GM12878 (cell line): Measurements from ENCODE around the gene OSBPL3. TPM values are rescaled to one million over a fixed set of nuclear protein-coding genes. Genes with fewer than 3 reads are reported as not detected.

Experiments
- ATAC-seq: fragments of 200-7000 bp; cut with Tn5 transposase; 3 replicates; pipeline ENCODE4 v1.9.1; 2020; ENCODE audit warnings: mild to moderate bottlenecking, moderate library complexity
- BruUV-seq: library from RNA; stranded (reverse); fragments of 400-500 nt; replicated peaks from 2 replicates; lab custom pipeline; 2021; lab: Mats Ljungman, UMichigan
- CTCF ChIA-PET: fragments of 300-600 bp; sonication (Branson Sonifier 250); formaldehyde crosslinking; extraction: SDS; loops from one replicate; lab custom pipeline; 2021; ENCODE audit warnings: inconsistent platforms; lab: Yijun Ruan, JAX
- POLR2A ChIA-PET: fragments of 350-600 bp; formaldehyde crosslinking; extraction: SDS; loops from one replicate; lab custom pipeline; 2021; ENCODE audit warnings: inconsistent platforms; lab: Charles Lee
- RAD21 ChIA-PET: fragments of 300-600 bp; sonication (Branson Sonifier 250); formaldehyde crosslinking; loops from one replicate; lab custom pipeline; 2023; ENCODE audit warnings: antibody characterized with exemption; ENCODE audit not compliant: unreplicated experiment; lab: Charles Lee
- SMC1A ChIA-PET: fragments of 300-600 bp; sonication (Branson Sonifier 250); formaldehyde crosslinking; loops from one replicate; lab custom pipeline; 2023; ENCODE audit not compliant: unreplicated experiment, uncharacterized antibody; lab: Charles Lee
- DNase-seq: peaks from one replicate; pipeline ENCODE4 v3.0.0-alpha.2; 2011; ENCODE audit warnings: low read depth, low spot score
- FAIRE-seq: peaks from 3 replicates; lab custom pipeline; 2011; peaks lifted over from hg19 to GRCh38; lab: Jason Lieb, UNC
- H2AFZ ChIP-seq: 2 replicates; pipeline ENCODE4 v1.6.0; 2011; ENCODE audit warnings: low read depth, low read length, control low read depth; ENCODE audit not compliant: control insufficient read depth
- H3K27ac ChIP-seq: 2 replicates; pipeline ENCODE4 v1.5.1; 2011; ENCODE audit warnings: control low read depth; ENCODE audit not compliant: control insufficient read depth, insufficient read depth
- H3K27me3 ChIP-seq, 2 experiments: replicated peaks in 1 of 2; 2 replicates each; pipeline versions ENCODE4 v1.6.0 to v1.6.1; 2011; ENCODE audit warnings: low read length in 1 of 2; ENCODE audit not compliant: control insufficient read depth in 2 of 2, insufficient read depth in 2 of 2
- H3K36me3 ChIP-seq, 2 experiments: 2 replicates each; pipeline ENCODE4 v1.5.1; 2011; ENCODE audit warnings: low read length in 1 of 2; ENCODE audit not compliant: control insufficient read depth in 2 of 2, insufficient read depth in 2 of 2
- H3K4me1 ChIP-seq: 2 replicates; pipeline ENCODE4 v1.6.1; 2011; ENCODE audit warnings: mild to moderate bottlenecking, low read length, moderate library complexity, mixed read lengths; ENCODE audit not compliant: control insufficient read depth, insufficient read depth
- H3K4me2 ChIP-seq: 2 replicates; pipeline ENCODE4 v1.6.0; 2011; ENCODE audit warnings: control low read depth; ENCODE audit not compliant: control insufficient read depth, insufficient read depth
- H3K4me3 ChIP-seq: fragments of 200-600 bp; sonication (generic); 2 replicates; pipeline ENCODE4 v1.5.1; 2016
- H3K79me2 ChIP-seq: 2 replicates; pipeline ENCODE4 v1.6.0; 2011; ENCODE audit warnings: low read length; ENCODE audit not compliant: control insufficient read depth, insufficient read depth
- H3K9ac ChIP-seq: 2 replicates; pipeline ENCODE4 v1.8.0; 2011; ENCODE audit warnings: low read length, control low read depth, mixed read lengths; ENCODE audit not compliant: control insufficient read depth, insufficient read depth
- H3K9me3 ChIP-seq: replicated peaks from 3 replicates; pipeline ENCODE4 v1.5.1; 2011; ENCODE audit warnings: mild to moderate bottlenecking, low read length; ENCODE audit not compliant: control insufficient read depth, insufficient read depth
- H4K20me1 ChIP-seq: 2 replicates; pipeline ENCODE4 v1.6.0; 2011; ENCODE audit not compliant: control insufficient read depth, insufficient read depth
- CHD2 ChIP-seq: IDR thresholded peaks from 2 replicates; pipeline ENCODE4 v1.6.1; 2011; ENCODE audit warnings: low read depth, low read length, improper control_type of control experiment, borderline replicate concordance
- NFYA ChIP-seq: IDR thresholded peaks from 2 replicates; pipeline ENCODE4 v1.6.1; 2011; ENCODE audit warnings: low read depth, mild to moderate bottlenecking, low read length, improper control_type of control experiment, borderline replicate concordance
- WGBS: methylation state at CpG from one replicate; pipeline ENCODE4 v1.1.6; 2016; ENCODE audit warnings: low lambda C conversion rate; ENCODE audit not compliant: insufficient replicate concordance, insufficient coverage; ENCODE audit errors: missing lambda C conversion rate; 5-methylcytosine and 5-hydroxymethylcytosine counted together
- in situ Hi-C: fragments of 300-500 bp; cut with MboI; formaldehyde crosslinking; loops from 9 replicates; pipeline ENCODE4 v1.14.3; 2018; ENCODE audit warnings: mixed read lengths
- intact Hi-C: fragments of 100-400 bp; cut with micrococcal nuclease; formaldehyde crosslinking; loops from one replicate; pipeline ENCODE4 v1.14.2; 2022; ENCODE audit not compliant: unreplicated experiment
- polyA plus RNA-seq, 11 experiments: library from polyadenylated mRNA; depleted of rRNA in 4 of 11; unstranded in 6 of 11; stranded (reverse) in 5 of 11; fragments of >200 nt; fragmentation: Nextera tagmentation in 4 of 11; fragmentation: Illumina TruSeq in 1 of 11; extraction: Ambion mirVana in 4 of 11; extraction: Trizol in 1 of 11; gene quantifications; 1 replicate in 1 of 11; 2 replicates in 10 of 11; pipeline versions ENCODE4 v1.2.1 to v1.2.3, GENCODE V29; 2011 to 2016; ENCODE audit warnings: inconsistent platforms in 2 of 11, missing spikeins in 2 of 11, low read depth in 1 of 11
- total RNA-seq, 4 experiments: library from RNA; depleted of rRNA in 3 of 4; stranded (reverse); fragments of >200 nt in 3 of 4; fragmentation: Illumina TruSeq in 1 of 4; extraction: Trizol in 1 of 4; gene quantifications; 2 replicates each; pipeline versions ENCODE4 v1.2.1 to v1.2.3, GENCODE V29; 2013 to 2021

OSBPL3 gene
- total and polyA plus RNA-seq, 10 of the 15 experiments (the other 5 are each of a cell fraction or from before 2014, with no cell fraction given): 6.1 to 46.6 (median 27.0) TPM

GRCh38 chr7:24752073-24752800 lies 227.7 kb downstream of the OSBPL3 start:
- Histone ChIP-seq H3K79me2 (peaks cover 47% of the 10 kb centered on the region), H3K27ac (no peak overlapping the region), H3K9ac (no peak overlapping the region), H3K36me3 (peaks cover 0 to 5% of the 10 kb centered on the region in 2 experiments; a peak in 1 of 4 replicates), H3K27me3 (no peaks in the 10 kb centered on the region), H3K4me1 (peaks cover 29% of the 10 kb centered on the region), H3K4me3 (no peak overlapping the region)
- DNase-seq: no peak
- in situ Hi-C loops (no loop called here), intact Hi-C loops (no loop called here)
- no peak for ATAC-seq
- SMC1A ChIA-PET: interaction anchor here (1.3 to 1.7 kb wide), 3 partner anchors 12 to 346 kb away, joined by 3 to 5 read pairs (median 3); no protein-coding TSS in a partner anchor
- no peak for FAIRE-seq
- no TSS peak for BruUV-seq
- no peak for TF ChIP-seq CHD2
- TF ChIP-seq, all 136 proteins: peak for 0
- Histone ChIP-seq H4K20me1 (no peaks in the 10 kb centered on the region), H3K4me2 (no peak overlapping the region), H2AFZ (no peak overlapping the region), H3K9me3 (no peaks in the 10 kb centered on the region; the same call in 2 of the 3 replicates)
- ChIA-PET RAD21 (interaction anchor here (0.9 kb wide), 1 partner anchor 34 kb away, joined by 3 read pairs; no protein-coding TSS in a partner anchor), POLR2A (no interaction called here), CTCF (interaction anchor here (0.7 to 2.1 kb wide), 7 partner anchors 27 to 342 kb away, joined by 3 to 9 read pairs (median 3); no protein-coding TSS in a partner anchor)
- 91% methylated on average over 3 of the region's 3 CpGs for WGBS

DNA sequence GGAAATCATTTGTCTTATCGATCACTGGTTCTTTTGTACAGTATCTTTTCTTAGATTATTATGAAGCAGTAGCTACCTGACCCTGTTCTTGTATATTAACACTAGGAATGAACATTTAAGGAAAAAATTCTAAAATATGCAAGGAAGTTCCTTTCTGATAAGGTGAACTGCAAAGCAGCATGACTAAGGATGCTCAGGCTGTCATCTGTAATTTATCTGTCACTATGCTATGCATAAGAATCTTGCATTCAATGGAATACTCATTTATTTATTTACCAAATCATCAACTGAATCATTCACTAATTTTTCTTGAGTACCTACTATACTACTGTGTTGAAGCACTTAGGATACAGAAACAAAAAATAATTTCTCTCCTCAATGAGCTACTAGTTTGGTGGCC lies 228.5 kb downstream of the OSBPL3 start:
- intact Hi-C loops: no loop called here
- RAD21 ChIA-PET: interaction anchor here (0.9 kb wide), 1 partner anchor 33 kb away, joined by 3 read pairs; no protein-coding TSS in a partner anchor

More for the DNA sequence above, 228.5 kb downstream of the OSBPL3 start:
- Histone ChIP-seq H3K36me3 (peaks cover 0 to 7% of the 10 kb centered on the region in 2 experiments; a peak in 1 of 4 replicates), H3K9ac (no peak overlapping the region), H3K4me3 (no peak overlapping the region), H2AFZ (no peak overlapping the region), H3K9me3 (no peaks in the 10 kb centered on the region; the same call in 2 of the 3 replicates), H3K4me2 (no peak overlapping the region), H3K4me1 (peaks cover 29% of the 10 kb centered on the region), H3K27ac (no peak overlapping the region), H3K27me3 (no peaks in the 10 kb centered on the region), H3K79me2 (peaks cover 41% of the 10 kb centered on the region), H4K20me1 (no peaks in the 10 kb centered on the region)
- WGBS: 100% methylated on average over 1 of the region's 1 CpG
- no peak for ATAC-seq
- ChIA-PET POLR2A (no interaction called here), CTCF (interaction anchor here (0.7 to 2.1 kb wide), 8 partner anchors 27 to 343 kb away, joined by 3 to 9 read pairs (median 3); no protein-coding TSS in a partner anchor), SMC1A (interaction anchor here (0.7 to 1.7 kb wide), 6 partner anchors 13 to 347 kb away, joined by 3 to 5 read pairs (median 3); no protein-coding TSS in a partner anchor)
- FAIRE-seq: no peak
- in situ Hi-C loops: no loop called here
- DNase-seq: no peak
- no TSS peak for BruUV-seq
- no peak for TF ChIP-seq NFYA
